Testis (tissue), 2 donors: Measurements from ENCODE around the gene GPT2.

Experiments
- POLR2A ChIP-seq: fragments of 450-650 bp; IDR thresholded peaks from one replicate; pipeline ENCODE4 v1.6.1; 2017; ENCODE audit warnings: antibody characterized with exemption, mild to moderate bottlenecking, moderate library complexity
- TF ChIP-seq, protein P1 (sequence below), 3 experiments: fragments of 450-650 bp in 2 of 3; fragments of 200-600 bp in 1 of 3; sonication (generic) in 1 of 3; IDR thresholded peaks; one replicate each; pipeline ENCODE4 v1.5.1; 2016 to 2019; ENCODE audit warnings: antibody characterized with exemption in 3 of 3, mild to moderate bottlenecking in 2 of 3, moderate library complexity in 1 of 3

DNA sequence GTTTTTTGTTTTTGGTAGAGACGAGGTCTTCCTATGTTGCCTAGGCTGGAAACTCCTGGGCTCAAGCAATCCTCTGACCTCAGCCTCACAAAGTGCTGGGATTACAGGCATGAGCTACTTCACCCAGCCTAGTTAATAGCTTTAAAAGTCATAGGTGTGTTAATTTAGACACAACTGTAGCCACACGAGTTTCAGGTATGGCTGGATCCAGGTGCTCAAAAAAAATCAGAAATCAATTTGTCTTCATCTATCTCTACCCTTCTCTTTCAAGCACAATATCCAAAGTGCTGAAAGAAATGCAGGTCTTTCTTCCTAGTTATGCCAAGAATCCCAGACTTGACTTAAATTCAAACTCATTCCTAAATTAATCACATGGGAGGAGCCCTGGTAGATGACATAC, 29.3 kb upstream of the GPT2 start:
- TF ChIP-seq, protein P1, sequence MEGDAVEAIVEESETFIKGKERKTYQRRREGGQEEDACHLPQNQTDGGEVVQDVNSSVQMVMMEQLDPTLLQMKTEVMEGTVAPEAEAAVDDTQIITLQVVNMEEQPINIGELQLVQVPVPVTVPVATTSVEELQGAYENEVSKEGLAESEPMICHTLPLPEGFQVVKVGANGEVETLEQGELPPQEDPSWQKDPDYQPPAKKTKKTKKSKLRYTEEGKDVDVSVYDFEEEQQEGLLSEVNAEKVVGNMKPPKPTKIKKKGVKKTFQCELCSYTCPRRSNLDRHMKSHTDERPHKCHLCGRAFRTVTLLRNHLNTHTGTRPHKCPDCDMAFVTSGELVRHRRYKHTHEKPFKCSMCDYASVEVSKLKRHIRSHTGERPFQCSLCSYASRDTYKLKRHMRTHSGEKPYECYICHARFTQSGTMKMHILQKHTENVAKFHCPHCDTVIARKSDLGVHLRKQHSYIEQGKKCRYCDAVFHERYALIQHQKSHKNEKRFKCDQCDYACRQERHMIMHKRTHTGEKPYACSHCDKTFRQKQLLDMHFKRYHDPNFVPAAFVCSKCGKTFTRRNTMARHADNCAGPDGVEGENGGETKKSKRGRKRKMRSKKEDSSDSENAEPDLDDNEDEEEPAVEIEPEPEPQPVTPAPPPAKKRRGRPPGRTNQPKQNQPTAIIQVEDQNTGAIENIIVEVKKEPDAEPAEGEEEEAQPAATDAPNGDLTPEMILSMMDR (IDR thresholded peaks at IDR 0.05): no peak
- no peak for TF ChIP-seq POLR2A
